BLaER1 treated with 17β-estradiol and CSF1 and Interleukin-3, amounts not matched to agents 10 nM and 100 nM (cell line): ENCODE data around the gene DNM1.

Source experiments
- H3K27ac ChIP-seq, 11 experiments: shearing (Covaris generic); formaldehyde crosslinking; 2 replicates each; pipeline ENCODE4 v1.8.1; 2022
- H3K27me3 ChIP-seq, 11 experiments: shearing (Covaris generic); formaldehyde crosslinking; 2 replicates each; pipeline ENCODE4 v1.8.1; 2022
- H3K36me3 ChIP-seq, 11 experiments: shearing (Covaris generic); formaldehyde crosslinking; 2 replicates each; pipeline ENCODE4 v1.8.1; 2022
- H3K4me1 ChIP-seq, 10 experiments: shearing (Covaris generic); formaldehyde crosslinking; 2 replicates each; pipeline ENCODE4 v1.8.1; 2022
- H3K4me2 ChIP-seq, 11 experiments: shearing (Covaris generic); formaldehyde crosslinking; 2 replicates each; pipeline ENCODE4 v1.8.1; 2022
- H3K4me3 ChIP-seq, 10 experiments: shearing (Covaris generic); formaldehyde crosslinking; 2 replicates each; pipeline ENCODE4 v1.8.1; 2022
- H3K9ac ChIP-seq, 11 experiments: shearing (Covaris generic); formaldehyde crosslinking; 2 replicates each; pipeline ENCODE4 v1.8.1; 2022
- H3K9me3 ChIP-seq, 11 experiments: shearing (Covaris generic); formaldehyde crosslinking; replicated peaks in 1 of 11; 2 replicates each; pipeline ENCODE4 v1.8.1; 2022
- H4K20me1 ChIP-seq, 11 experiments: shearing (Covaris generic); formaldehyde crosslinking; 2 replicates each; pipeline ENCODE4 v1.8.1; 2022
- Cebpa-rat ChIP-seq, 11 experiments: shearing (Covaris generic); IDR thresholded peaks; 2 replicates each; pipeline ENCODE4 v1.8.1; 2022

DNM1 gene

DNA sequence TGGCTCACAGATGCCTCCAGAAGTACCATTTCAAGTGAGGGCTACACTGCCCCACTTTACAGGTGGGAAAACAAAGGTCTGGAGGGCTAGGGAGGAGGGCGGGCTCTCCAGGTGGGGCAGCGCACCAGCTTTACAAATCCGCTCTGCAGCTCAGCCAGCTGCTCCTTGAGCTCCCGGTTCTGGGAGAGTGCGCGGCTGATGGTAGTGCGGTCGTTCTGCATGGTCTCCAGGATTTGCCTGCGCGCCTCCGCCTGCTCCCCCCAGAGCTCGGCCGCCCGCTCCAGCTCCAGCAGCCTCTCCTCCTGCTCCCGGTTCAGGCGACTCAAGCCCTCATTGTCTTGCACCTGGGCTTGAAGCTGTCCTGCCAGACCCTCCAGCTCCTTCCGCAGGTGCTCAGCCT lies 57.2 kb downstream of the DNM1 start:
- H3K9me3 ChIP-seq = no peaks in the 10 kb centered on the region
- no peak overlapping the region for H3K4me3 ChIP-seq
- H3K27me3 ChIP-seq = no peaks in the 10 kb centered on the region
- H3K4me2 ChIP-seq = no peak overlapping the region
- TF ChIP-seq Cebpa-rat (IDR thresholded peaks at IDR 0.05) = no peak
- H3K36me3 ChIP-seq = peaks cover 66 to 97% (median 83%) of the 10 kb centered on the region in 11 experiments
- no peak overlapping the region for H3K27ac ChIP-seq
- H3K4me1 ChIP-seq = no peaks in the 10 kb centered on the region; a peak in 1 of 20 replicates
- peaks cover 0 to 54% (median 0%) of the 10 kb centered on the region in 11 experiments; a peak in 10 of 22 replicates for H4K20me1 ChIP-seq
- H3K9ac ChIP-seq = no peak overlapping the region

DNA sequence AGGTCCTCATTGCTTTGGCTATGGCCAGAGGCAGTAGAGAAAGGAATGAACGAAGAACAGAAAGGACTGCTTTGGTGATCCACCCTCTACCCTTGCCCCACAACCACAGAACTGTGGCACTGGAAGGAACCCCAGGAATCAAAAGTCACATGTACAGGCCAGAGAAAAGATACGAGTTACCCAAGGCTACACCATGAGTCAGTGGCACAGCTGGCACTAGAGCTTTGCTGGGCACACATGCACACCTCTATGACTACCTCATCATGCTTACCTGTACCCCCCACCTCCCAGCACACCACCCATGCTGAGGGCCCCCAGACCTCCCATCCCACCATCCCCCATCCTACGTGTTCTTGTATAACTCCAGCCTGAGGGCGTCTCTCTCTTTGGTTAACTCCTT lies 59.5 kb downstream of the DNM1 start:
- Histone ChIP-seq H3K4me1 (no peaks in the 10 kb centered on the region), H3K27me3 (no peaks in the 10 kb centered on the region), H3K36me3 (peaks cover 62 to 98% (median 87%) of the 10 kb centered on the region in 11 experiments), H3K4me3 (no peak overlapping the region), H3K27ac (no peak overlapping the region), H3K9ac (no peak overlapping the region), H4K20me1 (peaks cover 0 to 35% (median 0%) of the 10 kb centered on the region in 11 experiments; a peak in 8 of 22 replicates), H3K9me3 (no peaks in the 10 kb centered on the region), H3K4me2 (no peak overlapping the region)
- TF ChIP-seq Cebpa-rat (IDR thresholded peaks at IDR 0.05) = no peak

DNA sequence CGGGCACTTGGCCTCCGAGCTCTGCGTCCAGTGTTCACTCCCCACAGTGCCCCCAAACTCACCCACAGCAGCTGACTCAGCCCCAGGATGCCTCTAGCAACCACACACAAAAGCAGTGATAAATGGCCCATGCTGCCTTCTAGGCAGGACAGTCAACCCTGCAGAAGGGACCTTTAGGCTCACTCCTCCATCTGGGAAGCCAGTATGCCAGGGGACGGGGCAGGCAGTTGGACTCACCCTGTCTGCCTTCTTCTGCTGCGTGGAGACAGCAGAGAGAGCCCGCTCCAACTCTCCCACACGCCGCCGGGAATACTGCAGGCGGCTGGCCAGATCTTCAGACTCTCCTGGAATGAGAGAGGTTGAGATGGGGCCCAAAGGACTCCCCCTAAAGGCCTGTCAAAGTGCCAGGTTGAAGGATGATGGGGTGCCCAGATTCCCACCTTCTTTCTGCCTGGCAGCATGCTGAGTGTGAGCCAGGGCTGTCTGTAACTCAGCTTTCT lies 62.2 kb downstream of the DNM1 start:
- Histone ChIP-seq H3K9ac (no peak overlapping the region), H3K9me3 (no peaks in the 10 kb centered on the region), H3K4me3 (no peak overlapping the region), H3K27me3 (no peaks in the 10 kb centered on the region), H3K4me1 (no peaks in the 10 kb centered on the region), H3K27ac (no peak overlapping the region), H3K36me3 (peaks cover 46 to 98% (median 78%) of the 10 kb centered on the region in 11 experiments), H4K20me1 (peaks cover 0 to 11% (median 0%) of the 10 kb centered on the region in 11 experiments; a peak in 4 of 22 replicates), H3K4me2 (no peak overlapping the region)
- TF ChIP-seq Cebpa-rat (IDR thresholded peaks at IDR 0.05) = no peak

DNA sequence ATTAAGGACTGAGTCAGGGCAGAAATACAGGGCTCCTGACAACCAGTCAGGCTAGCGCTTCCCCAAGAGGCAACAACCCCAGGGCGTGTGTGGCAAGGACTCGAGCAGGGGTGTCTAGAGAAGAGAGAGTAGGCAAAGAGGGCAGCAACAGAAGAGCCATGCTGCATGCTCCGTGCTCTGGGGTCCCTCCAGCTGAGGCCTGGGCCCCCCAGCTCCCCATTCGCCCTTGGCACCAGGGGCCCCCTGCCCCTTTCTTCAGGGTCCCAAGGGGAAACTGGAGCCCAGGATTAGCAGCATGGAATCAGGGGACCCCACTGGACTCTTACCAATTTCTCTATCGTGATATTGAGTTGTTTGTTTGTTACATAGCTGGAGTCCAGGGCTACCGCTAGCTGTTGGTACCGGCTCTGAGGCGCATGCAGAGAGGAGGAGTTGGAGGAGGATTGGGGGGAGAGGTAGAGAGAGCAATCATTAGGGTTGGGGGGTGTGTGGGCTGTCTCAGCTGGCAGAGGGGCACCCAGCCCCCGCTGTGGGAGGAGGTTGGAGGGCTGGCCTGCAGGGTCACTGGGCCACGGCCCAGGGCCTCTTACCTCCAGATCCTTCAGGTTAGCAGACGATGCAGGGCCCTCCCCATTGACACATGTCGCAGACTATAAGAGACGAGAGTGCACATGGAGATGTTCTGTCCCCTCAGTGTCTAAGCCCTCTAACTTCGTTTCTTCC lies 63.9 kb downstream of the DNM1 start:
- Histone ChIP-seq H3K36me3 (peaks cover 44 to 98% (median 78%) of the 10 kb centered on the region in 11 experiments), H3K9me3 (no peaks in the 10 kb centered on the region), H3K27me3 (no peaks in the 10 kb centered on the region), H4K20me1 (peaks cover 0 to 3% (median 0%) of the 10 kb centered on the region in 11 experiments; a peak in 2 of 22 replicates), H3K4me3 (no peak overlapping the region), H3K27ac (no peak overlapping the region), H3K4me2 (no peak overlapping the region), H3K4me1 (no peaks in the 10 kb centered on the region), H3K9ac (no peak overlapping the region)
- TF ChIP-seq Cebpa-rat (IDR thresholded peaks at IDR 0.05) = no peak

GRCh38 chr9:128271112-128271511 lies 67.9 kb downstream of the DNM1 start:
- Histone ChIP-seq H3K4me1 (peaks cover 14 to 23% (median 21%) of the 10 kb centered on the region in 10 experiments), H3K4me2 (no peak overlapping the region), H3K27ac (no peak overlapping the region), H3K36me3 (peaks cover 38 to 77% (median 65%) of the 10 kb centered on the region in 11 experiments), H3K9ac (no peak overlapping the region), H3K4me3 (no peak overlapping the region), H3K27me3 (no peaks in the 10 kb centered on the region), H3K9me3 (no peaks in the 10 kb centered on the region), H4K20me1 (peaks cover 0 to 10% (median 0%) of the 10 kb centered on the region in 11 experiments; a peak in 5 of 22 replicates)
- TF ChIP-seq Cebpa-rat (IDR thresholded peaks at IDR 0.05) = no peak

- H3K9me3 ChIP-seq = no peaks in the 10 kb centered on the region
- H3K27me3 ChIP-seq = no peaks in the 10 kb centered on the region
- H3K36me3 ChIP-seq = peaks cover 34 to 73% (median 61%) of the 10 kb centered on the region in 11 experiments
- no peak overlapping the region for H3K27ac ChIP-seq
- no peak for TF ChIP-seq Cebpa-rat (IDR thresholded peaks at IDR 0.05)
- no peak overlapping the region for H3K4me3 ChIP-seq
- H3K4me2 ChIP-seq = no peak overlapping the region
- peaks cover 17 to 25% (median 23%) of the 10 kb centered on the region in 10 experiments for H3K4me1 ChIP-seq
- peaks cover 0 to 10% (median 0%) of the 10 kb centered on the region in 11 experiments; a peak in 5 of 22 replicates for H4K20me1 ChIP-seq
- no peak overlapping the region for H3K9ac ChIP-seq
These were observed 68.3 kb downstream of the DNM1 start for GRCh38 chr9:128271512-128271911.

GRCh38 chr9:128274245-128274644 lies 71.1 kb downstream of the DNM1 start:
- peaks cover 0 to 10% (median 0%) of the 10 kb centered on the region in 11 experiments; a peak in 3 of 22 replicates for H4K20me1 ChIP-seq
- no peaks in the 10 kb centered on the region for H3K27me3 ChIP-seq
- peak overlapping the region in 5 of 10 experiments; percentile 78 to 93 (median 91); a peak in 6 of 20 replicates for H3K4me3 ChIP-seq
- no peaks in the 10 kb centered on the region for H3K9me3 ChIP-seq
- H3K4me1 ChIP-seq = peaks cover 45 to 52% (median 50%) of the 10 kb centered on the region in 10 experiments
- H3K4me2 ChIP-seq = peak overlapping the region; percentile 83 to 100 (median 96)
- no peak overlapping the region for H3K27ac ChIP-seq
- peaks cover 23 to 46% (median 36%) of the 10 kb centered on the region in 11 experiments for H3K36me3 ChIP-seq
- H3K9ac ChIP-seq = peak overlapping the region in 10 of 11 experiments; percentile 82 to 96 (median 90); a peak in 12 of 22 replicates
- TF ChIP-seq Cebpa-rat (IDR thresholded peaks at IDR 0.05) = no peak

DNA sequence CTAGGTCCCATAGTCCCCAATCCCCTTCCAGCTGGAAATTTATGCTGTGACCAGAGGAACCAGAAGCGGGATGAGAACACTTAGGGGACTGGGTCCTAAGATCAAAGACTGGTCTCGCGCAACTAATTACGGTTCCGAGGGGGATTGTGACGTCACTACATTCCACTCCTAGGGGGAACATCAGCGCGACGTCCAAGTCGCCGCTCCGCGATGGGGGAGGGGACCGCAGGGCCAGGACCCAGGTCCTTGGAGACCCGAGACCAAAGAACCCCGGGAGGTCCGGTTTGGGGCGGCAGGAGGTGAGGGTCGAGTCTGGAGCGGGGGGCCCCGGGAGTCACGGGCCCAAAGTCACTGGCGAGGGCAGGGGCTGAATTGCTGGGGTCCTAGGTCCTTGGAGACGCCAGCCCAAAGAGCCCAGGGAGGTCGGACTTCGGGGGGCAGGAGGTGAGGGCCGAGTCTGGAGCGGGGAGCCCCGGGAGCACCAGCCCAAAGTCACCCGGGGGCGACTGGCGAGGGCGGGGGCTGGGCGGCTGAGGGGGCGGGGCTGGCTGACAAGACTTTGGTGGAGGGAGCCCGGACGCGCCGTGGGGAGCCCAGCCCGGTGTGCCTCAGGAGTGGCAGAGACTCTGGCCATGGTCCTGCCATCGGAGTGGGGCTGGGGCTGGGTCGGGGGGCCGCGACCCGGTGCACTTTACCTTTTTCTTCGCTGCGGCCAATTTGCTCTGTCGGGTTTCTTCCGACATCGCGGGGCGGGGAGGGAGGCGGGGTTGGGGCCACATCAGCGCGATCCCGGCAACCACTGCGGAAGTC lies 72.2 kb downstream of the DNM1 start, which contains the start of gene GOLGA2:
Gene GOLGA2 (minus strand): TSS at position 810 of the 810 bp plus-strand sequence. CDS start 31 bp downstream, at position 779.
- peak within 1 kb of the TSS; percentile 78 to 95 (median 92) for H3K4me3 ChIP-seq
- no peak for TF ChIP-seq Cebpa-rat (IDR thresholded peaks at IDR 0.05)
- no peaks in the 10 kb centered on the region for H3K9me3 ChIP-seq
- peaks cover 23 to 34% (median 32%) of the 10 kb centered on the region in 11 experiments for H3K36me3 ChIP-seq
- peak within 1 kb of the TSS; percentile 81 to 96 (median 89) for H3K9ac ChIP-seq
- H3K4me1 ChIP-seq = peaks cover 56 to 64% (median 62%) of the 10 kb centered on the region in 10 experiments
- H4K20me1 ChIP-seq = peaks cover 0 to 10% (median 0%) of the 10 kb centered on the region in 11 experiments; a peak in 3 of 22 replicates
- no peaks in the 10 kb centered on the region for H3K27me3 ChIP-seq
- H3K4me2 ChIP-seq = peak within 1 kb of the TSS; percentile 92 to 100 (median 99)
- peak within 1 kb of the TSS; percentile 73 to 92 (median 83) for H3K27ac ChIP-seq
